Activated CD4-positive, alpha-beta T cell treated with anti-CD3 and anti-CD28 coated beads for 36 hours (primary cell): ENCODE data around the gene CPEB4. TPM values are rescaled to one million over a fixed set of nuclear protein-coding genes. Genes with fewer than 3 reads are reported as not detected.
A peak's percentile ranks its signal among the peaks of the same experiment; 100 is the strongest.

ENCODE experiments used
- ATAC-seq: fragments of 200-7000 bp; cut with Tn5 transposase; one replicate; pipeline ENCODE4 v1.10.0; 2021; ENCODE audit warnings: mild to moderate bottlenecking, moderate library complexity
- CTCF ChIA-PET: fragments of 350-600 bp; sonication (Branson Sonifier 250); formaldehyde crosslinking; loops from one replicate; lab custom pipeline; 2021; ENCODE audit warnings: antibody characterized with exemption; lab: Charles Lee
- POLR2A ChIA-PET: fragments of 350-600 bp; sonication (Branson Sonifier 250); formaldehyde crosslinking; loops from one replicate; lab custom pipeline; 2021; ENCODE audit warnings: antibody characterized with exemption, inconsistent platforms; lab: Charles Lee
- DNase-seq: peaks from one replicate; pipeline ENCODE4 v3.0.0-alpha.2; 2020
- H3K27ac Mint-ChIP-seq: one replicate; pipeline ENCODE4 v1.8.0; 2021; ENCODE audit warnings: mixed read lengths
- H3K27me3 Mint-ChIP-seq: one replicate; pipeline ENCODE4 v1.8.0; 2021; ENCODE audit warnings: mixed read lengths
- H3K36me3 Mint-ChIP-seq: one replicate; pipeline ENCODE4 v1.8.0; 2021; ENCODE audit warnings: low read depth, mixed read lengths
- H3K4me1 Mint-ChIP-seq: one replicate; pipeline ENCODE4 v1.8.0; 2021; ENCODE audit warnings: mixed read lengths
- H3K4me3 Mint-ChIP-seq: one replicate; pipeline ENCODE4 v1.8.0; 2021; ENCODE audit warnings: mild to moderate bottlenecking, moderate library complexity, mixed read lengths
- H3K9me3 Mint-ChIP-seq: one replicate; pipeline ENCODE4 v1.8.0; 2021; ENCODE audit warnings: low read depth, mixed read lengths
- intact Hi-C, 2 experiments: fragments of 100-400 bp; cut with DNase I in 1 of 2; cut with micrococcal nuclease in 1 of 2; formaldehyde crosslinking; loops; one replicate each; pipeline versions ENCODE4 v1.14.2 to v1.15.1; 2022 to 2024; cut with DNase I, micrococcal nuclease
- total RNA-seq, 2 experiments: library from RNA; stranded (reverse); gene quantifications; one replicate each; pipeline ENCODE4 v1.2.3, GENCODE V29; 2021

The CPEB4 gene
- total RNA-seq, 2 experiments from 2014 or later, result 5.6 to 8.3 TPM

DNA sequence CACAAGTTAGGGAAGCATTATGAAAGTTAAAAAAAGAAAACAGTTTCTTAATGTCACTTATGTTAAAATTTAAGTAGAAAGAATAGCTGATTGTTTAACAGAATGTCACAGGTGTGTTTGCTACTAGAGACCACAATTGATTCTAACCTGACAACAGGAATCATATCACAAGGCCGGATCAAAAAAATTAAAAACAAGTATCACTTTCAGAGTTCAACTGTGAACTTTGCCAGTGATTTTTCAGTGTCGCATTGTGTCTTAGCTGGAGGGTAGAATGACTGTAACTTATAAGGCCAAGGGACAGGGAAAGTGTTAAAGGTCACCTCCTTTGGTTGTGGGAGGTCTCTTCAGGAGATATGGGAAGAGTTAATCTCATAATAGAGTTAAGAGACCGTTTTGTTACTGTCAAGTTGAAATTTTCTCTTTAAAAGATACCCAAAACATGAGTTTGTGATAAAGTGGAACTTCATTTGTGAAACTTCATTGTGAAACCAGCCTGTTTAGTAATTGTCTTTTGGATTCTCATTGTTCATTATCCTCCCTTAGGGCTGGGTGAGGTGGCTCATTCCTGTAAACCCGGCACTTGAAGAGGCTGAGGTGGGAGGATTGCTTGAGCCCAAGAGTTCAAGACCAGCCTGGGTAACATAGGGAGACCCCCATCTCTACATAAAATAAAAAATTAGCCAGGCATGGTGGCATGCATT lies 40.9 kb downstream of the CPEB4 start:
- no peaks in the 10 kb centered on the region for H3K27me3 Mint-ChIP-seq
- CTCF ChIA-PET, result interaction anchor here (1.1 kb wide), 1 partner anchor 10 kb away, joined by 5 read pairs; no protein-coding TSS in a partner anchor

DNA sequence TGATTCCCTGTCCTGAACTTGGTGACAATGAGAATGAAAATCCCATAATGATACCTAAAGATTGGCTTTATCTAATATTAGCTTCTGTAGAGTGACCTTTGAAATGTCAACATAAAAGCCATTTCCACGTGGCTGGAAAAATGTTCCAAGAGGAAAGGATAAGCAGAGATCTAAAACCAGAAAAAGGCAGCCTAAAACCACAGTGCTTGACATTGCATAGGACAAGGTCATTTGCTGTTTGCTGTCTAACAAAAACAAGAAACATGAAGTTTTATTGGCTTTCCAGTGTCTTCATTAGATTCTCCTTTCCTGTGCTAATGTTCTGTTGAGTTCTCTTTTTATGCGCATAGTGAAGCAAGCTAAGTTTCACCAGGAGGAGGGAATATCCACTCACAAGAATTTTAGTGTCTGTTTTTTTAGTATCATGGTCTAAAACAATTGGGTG lies 44.6 kb downstream of the CPEB4 start:
- H3K36me3 Mint-ChIP-seq, result peaks cover 2% of the 10 kb centered on the region
- intact Hi-C loops, result no loop called here
- no peaks in the 10 kb centered on the region for H3K27me3 Mint-ChIP-seq
- no peak for ATAC-seq
- H3K4me3 Mint-ChIP-seq, result no peak overlapping the region
- no peaks in the 10 kb centered on the region for H3K9me3 Mint-ChIP-seq
- no peak overlapping the region for H3K27ac Mint-ChIP-seq
- ChIA-PET CTCF (interaction anchor here (1.6 kb wide), 1 partner anchor 317 kb away, joined by 5 read pairs; no protein-coding TSS in a partner anchor), POLR2A (interaction anchor here (0.7 kb wide), 1 partner anchor 217 kb away, joined by 4 read pairs; no protein-coding TSS in a partner anchor)
- H3K4me1 Mint-ChIP-seq, result peaks cover 10% of the 10 kb centered on the region
- DNase-seq, result no peak

More for the DNA sequence above, 40.9 kb downstream of the CPEB4 start:
- ATAC-seq (peak; percentile 51), DNase-seq (no peak)
- Mint-ChIP-seq H3K4me3 (no peak overlapping the region), H3K36me3 (peaks cover 2% of the 10 kb centered on the region), H3K9me3 (no peaks in the 10 kb centered on the region), H3K27ac (no peak overlapping the region), H3K4me1 (peaks cover 17% of the 10 kb centered on the region)
- POLR2A ChIA-PET, result no interaction called here
- intact Hi-C loops, result no loop called here

DNA sequence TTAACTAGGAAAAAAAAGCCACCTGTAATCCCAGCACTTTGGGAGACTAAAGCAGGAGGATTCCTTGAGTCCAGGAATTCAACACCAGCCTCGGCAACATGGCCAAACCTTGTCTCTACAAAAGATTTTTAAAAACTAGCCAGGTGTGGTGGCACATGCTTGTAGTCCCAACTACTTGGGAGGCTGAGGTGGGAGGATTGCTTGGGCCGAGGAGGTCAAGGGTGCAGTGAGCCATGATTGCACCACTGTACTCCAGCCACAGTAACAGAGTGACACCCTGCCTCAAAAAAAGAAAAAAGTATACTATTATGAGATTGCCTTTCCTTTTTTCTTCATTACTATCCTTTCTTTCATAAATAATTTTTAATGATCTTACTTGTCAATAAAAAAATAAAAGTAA lies 45.8 kb downstream of the CPEB4 start:
- no peak overlapping the region for H3K4me3 Mint-ChIP-seq
- CTCF ChIA-PET, result interaction anchor here (0.6 to 0.7 kb wide), 2 partner anchors 50 to 921 kb away, joined by 3 read pairs; no protein-coding TSS in a partner anchor
- DNase-seq (no peak), ATAC-seq (no peak)
- peaks cover 4% of the 10 kb centered on the region for H3K36me3 Mint-ChIP-seq
- POLR2A ChIA-PET, result no interaction called here
- H3K27me3 Mint-ChIP-seq, result no peaks in the 10 kb centered on the region
- intact Hi-C loops, result no loop called here
- H3K4me1 Mint-ChIP-seq, result peaks cover 6% of the 10 kb centered on the region
- no peak overlapping the region for H3K27ac Mint-ChIP-seq
- H3K9me3 Mint-ChIP-seq, result no peaks in the 10 kb centered on the region

DNA sequence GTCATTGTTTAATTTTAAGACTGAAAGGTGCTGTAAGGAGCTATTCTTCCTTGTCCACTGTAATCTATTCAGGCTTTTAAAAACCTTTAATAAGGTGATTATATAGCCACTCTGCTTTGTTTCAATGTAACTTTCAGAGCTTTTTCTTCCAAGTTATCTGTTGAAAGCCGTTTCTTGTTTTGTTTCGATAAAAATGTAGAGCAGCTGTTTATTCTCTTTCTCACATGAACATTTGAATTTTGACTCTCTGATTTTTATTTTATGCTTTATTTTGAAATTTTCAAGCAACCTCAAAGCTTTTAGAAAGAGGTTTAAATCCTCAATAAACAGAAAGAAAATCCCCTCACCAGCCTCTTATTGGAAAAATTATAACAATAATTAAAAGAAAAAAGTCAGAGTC lies 47.2 kb downstream of the CPEB4 start:
- Mint-ChIP-seq H3K27me3 (no peaks in the 10 kb centered on the region), H3K4me3 (no peak overlapping the region), H3K36me3 (peaks cover 4% of the 10 kb centered on the region), H3K27ac (no peak overlapping the region), H3K4me1 (peaks cover 3% of the 10 kb centered on the region), H3K9me3 (no peaks in the 10 kb centered on the region)
- no peak for DNase-seq
- CTCF ChIA-PET, result interaction anchor here (1.0 to 1.6 kb wide), 3 partner anchors 10 to 38 kb away, joined by 3 to 6 read pairs (median 3); no protein-coding TSS in a partner anchor
- no peak for ATAC-seq
- intact Hi-C loops, result no loop called here
- POLR2A ChIA-PET, result no interaction called here

DNA sequence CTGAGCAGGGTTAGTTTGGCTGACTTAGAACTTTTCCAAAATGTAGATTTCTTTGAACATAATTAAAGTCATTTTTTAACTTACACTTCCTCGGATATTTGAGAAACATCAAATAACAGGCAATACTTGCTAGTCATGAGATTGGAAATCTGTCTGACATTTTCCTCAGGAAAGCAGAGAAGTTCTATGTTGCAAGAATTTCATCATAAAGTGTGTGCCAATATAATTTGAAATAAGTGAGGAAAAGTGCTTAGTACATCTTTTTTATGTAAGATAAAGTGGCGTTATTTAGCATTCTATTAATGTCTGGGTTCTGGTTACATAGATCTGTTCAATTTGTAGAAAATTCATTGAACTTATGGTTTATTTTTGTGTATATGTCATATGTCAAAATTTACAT lies 52.1 kb downstream of the CPEB4 start:
- ATAC-seq, result no peak

DNA sequence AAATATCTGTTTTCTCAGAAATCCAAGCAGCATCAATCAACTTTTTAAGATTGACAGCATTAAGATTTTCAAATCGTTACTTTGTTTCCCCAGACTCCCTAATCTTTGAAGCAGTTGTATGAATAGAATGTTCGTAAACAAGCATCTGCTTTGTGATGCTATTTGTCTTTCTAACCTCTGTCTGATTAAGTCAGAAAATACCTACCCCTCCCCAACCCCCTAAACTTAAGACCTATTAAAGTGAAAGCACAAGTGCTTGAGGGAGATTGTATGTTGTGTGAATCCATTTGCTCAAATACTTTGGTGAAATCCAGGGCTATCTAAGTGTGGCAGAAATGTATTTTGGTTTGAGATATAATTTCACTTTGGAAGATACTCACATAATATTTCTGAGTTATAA lies 53.0 kb downstream of the CPEB4 start:
- Mint-ChIP-seq H3K9me3 (no peaks in the 10 kb centered on the region), H3K27ac (no peak overlapping the region), H3K36me3 (peaks cover 7% of the 10 kb centered on the region), H3K27me3 (no peaks in the 10 kb centered on the region), H3K4me1 (no peaks in the 10 kb centered on the region), H3K4me3 (no peak overlapping the region)
- POLR2A ChIA-PET, result no interaction called here
- CTCF ChIA-PET, result interaction anchor here (1.2 kb wide), 1 partner anchor 27 kb away, joined by 3 read pairs; no protein-coding TSS in a partner anchor
- intact Hi-C loops, result no loop called here
- no peak for ATAC-seq
- no peak for DNase-seq

More for the DNA sequence above, 52.1 kb downstream of the CPEB4 start:
- no peak for DNase-seq
- intact Hi-C loops, result no loop called here
- H3K27me3 Mint-ChIP-seq, result no peaks in the 10 kb centered on the region
- H3K27ac Mint-ChIP-seq, result no peak overlapping the region
- no peak overlapping the region for H3K4me3 Mint-ChIP-seq
- peaks cover 4% of the 10 kb centered on the region for H3K36me3 Mint-ChIP-seq
- CTCF ChIA-PET, result interaction anchor here (1.2 kb wide), 1 partner anchor 28 kb away, joined by 3 read pairs; no protein-coding TSS in a partner anchor
- POLR2A ChIA-PET, result no interaction called here
- no peaks in the 10 kb centered on the region for H3K4me1 Mint-ChIP-seq
- no peaks in the 10 kb centered on the region for H3K9me3 Mint-ChIP-seq

DNA sequence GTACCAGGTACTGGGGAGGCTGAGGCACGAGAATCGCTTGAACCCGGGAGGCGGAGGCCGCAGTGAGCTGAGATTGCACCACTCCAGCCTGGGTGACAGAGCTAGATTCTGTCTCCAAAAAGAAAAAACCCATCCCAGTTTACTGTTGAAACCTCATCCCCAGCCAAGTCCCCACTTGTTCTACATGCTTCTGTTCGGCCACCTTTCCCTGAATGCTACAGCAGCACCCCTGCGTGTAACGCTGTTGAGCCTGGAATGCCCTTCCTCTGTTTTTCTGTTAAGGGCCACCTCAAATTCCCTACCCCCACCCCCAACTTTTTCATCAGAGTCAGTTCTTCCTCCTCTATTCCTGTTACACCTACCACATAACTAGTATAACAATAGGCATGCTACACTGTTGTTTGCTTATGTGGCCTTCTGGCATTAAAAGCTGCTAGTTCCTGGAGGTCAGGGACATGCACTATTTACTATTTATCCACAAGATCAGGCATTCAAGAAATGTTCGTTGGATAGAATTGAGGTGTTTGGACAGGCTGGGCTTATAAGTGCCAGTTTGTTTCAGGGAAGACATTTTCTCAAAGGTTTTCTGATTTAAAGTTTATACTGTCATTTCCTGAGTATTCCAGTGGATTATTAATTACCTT lies 53.7 kb downstream of the CPEB4 start:
- no peak overlapping the region for H3K27ac Mint-ChIP-seq
- peaks cover 10% of the 10 kb centered on the region for H3K36me3 Mint-ChIP-seq
- ATAC-seq (no peak), DNase-seq (no peak)
- H3K4me1 Mint-ChIP-seq, result no peaks in the 10 kb centered on the region
- CTCF ChIA-PET, result no interaction called here
- POLR2A ChIA-PET, result no interaction called here
- intact Hi-C loops, result no loop called here
- no peaks in the 10 kb centered on the region for H3K9me3 Mint-ChIP-seq
- H3K4me3 Mint-ChIP-seq, result no peak overlapping the region
- no peaks in the 10 kb centered on the region for H3K27me3 Mint-ChIP-seq

DNA sequence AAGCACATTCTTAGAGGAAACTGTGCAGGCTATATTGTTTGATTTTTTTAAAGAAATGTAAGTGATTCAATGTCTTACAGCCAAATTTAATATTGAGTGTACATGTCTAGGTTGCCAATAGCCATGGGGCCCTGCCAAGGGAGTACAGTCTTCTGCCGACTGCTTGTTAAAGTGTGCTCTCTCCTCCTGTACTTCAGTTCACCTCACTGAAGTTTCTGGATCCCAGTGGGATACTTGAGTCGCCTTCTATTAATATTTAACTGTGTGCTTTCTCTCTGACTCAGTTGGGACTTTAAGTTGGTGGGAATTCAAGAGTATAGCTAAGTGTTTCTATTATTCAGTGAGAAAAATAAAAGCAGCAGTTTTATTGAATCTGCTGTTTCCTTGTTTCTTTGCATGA lies 56.4 kb downstream of the CPEB4 start:
- Mint-ChIP-seq H3K27ac (no peak overlapping the region), H3K36me3 (peaks cover 15% of the 10 kb centered on the region), H3K4me3 (no peak overlapping the region), H3K4me1 (no peaks in the 10 kb centered on the region), H3K27me3 (no peaks in the 10 kb centered on the region), H3K9me3 (no peaks in the 10 kb centered on the region)
- DNase-seq (no peak), ATAC-seq (no peak)
- POLR2A ChIA-PET, result no interaction called here
- intact Hi-C loops, result no loop called here
- CTCF ChIA-PET, result no interaction called here

DNA sequence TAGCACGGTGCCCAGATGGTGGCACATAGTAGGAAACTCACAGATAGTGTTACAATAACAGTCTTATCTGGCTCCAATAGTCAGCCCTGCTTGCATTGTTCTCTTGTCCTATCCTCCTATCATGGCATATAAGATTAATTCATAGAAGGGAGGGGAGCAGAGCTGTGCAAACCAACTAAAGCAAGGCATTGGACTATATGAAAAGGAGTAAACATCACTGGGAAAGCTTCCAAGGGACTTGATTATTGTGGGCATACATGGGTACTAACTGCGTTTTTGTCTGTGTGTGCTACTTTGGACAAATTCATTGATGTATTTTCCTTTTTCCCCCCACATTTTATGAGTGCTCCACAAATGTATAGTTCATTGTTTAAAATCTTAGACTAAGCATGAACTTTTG lies 57.0 kb downstream of the CPEB4 start:
- Mint-ChIP-seq H3K4me1 (no peaks in the 10 kb centered on the region), H3K27me3 (no peaks in the 10 kb centered on the region), H3K36me3 (peaks cover 19% of the 10 kb centered on the region), H3K4me3 (no peak overlapping the region), H3K9me3 (no peaks in the 10 kb centered on the region), H3K27ac (no peak overlapping the region)
- intact Hi-C loops, result no loop called here
- POLR2A ChIA-PET, result no interaction called here
- CTCF ChIA-PET, result no interaction called here
- no peak for DNase-seq
- no peak for ATAC-seq

DNA sequence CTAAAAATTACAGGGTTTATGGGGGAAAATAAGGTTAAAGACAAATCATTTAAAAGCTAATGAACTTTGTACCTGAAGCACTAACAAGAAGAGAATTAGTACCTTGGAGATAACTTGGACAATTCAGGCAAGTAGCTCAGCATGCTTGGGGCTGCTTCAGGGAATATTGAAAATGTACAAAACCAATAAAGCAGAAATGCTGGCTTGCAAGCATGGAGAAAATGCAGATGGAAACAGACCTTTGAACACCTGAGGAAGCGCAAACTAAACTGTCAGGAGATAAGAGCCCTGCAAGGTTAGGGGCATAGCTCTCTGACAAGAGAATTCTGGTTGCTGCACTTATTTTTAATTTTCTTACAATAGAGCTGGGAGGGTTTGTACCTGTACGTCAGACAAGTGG lies 58.2 kb downstream of the CPEB4 start:
- Mint-ChIP-seq H3K9me3 (no peaks in the 10 kb centered on the region), H3K4me3 (no peak overlapping the region), H3K4me1 (no peaks in the 10 kb centered on the region), H3K36me3 (peaks cover 21% of the 10 kb centered on the region), H3K27ac (no peak overlapping the region), H3K27me3 (no peaks in the 10 kb centered on the region)
- CTCF ChIA-PET, result interaction anchor here (0.6 to 1.0 kb wide), 3 partner anchors 17 to 329 kb away, joined by 3 read pairs; no protein-coding TSS in a partner anchor
- ATAC-seq (no peak), DNase-seq (no peak)
- intact Hi-C loops, result no loop called here
- POLR2A ChIA-PET, result no interaction called here

DNA sequence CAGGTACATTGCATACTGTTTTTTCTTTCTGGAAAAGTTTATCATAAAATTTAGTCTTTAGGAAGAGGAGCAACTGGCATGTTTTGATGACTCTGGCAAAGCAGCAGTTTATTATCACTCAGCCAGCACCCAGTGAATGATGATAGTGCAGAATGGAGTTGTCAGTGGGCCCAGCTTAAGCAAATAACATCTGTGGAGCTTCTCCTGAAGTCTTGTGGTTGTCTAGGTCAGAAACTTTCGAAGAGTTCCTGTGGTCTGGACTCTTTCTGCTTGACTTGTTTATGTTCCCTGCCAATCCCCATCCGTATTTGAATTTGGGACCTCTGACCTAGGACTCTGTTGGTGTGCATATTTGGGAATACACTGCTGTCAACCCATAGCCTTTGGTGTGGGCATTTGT lies 62.7 kb downstream of the CPEB4 start:
- ChIA-PET POLR2A (no interaction called here), CTCF (no interaction called here)
- ATAC-seq (no peak), DNase-seq (no peak)
- Mint-ChIP-seq H3K4me1 (no peaks in the 10 kb centered on the region), H3K27me3 (no peaks in the 10 kb centered on the region), H3K9me3 (no peaks in the 10 kb centered on the region), H3K27ac (no peak overlapping the region), H3K36me3 (peaks cover 31% of the 10 kb centered on the region), H3K4me3 (no peak overlapping the region)
- intact Hi-C loops, result no loop called here
